GM10266 (cell line): ENCODE results near the gene STAU1.
"Not testable (repeated sequence)": the region's sequence is repeated elsewhere in the genome, so short reads cannot be mapped to it uniquely, and the experiment has no call there.

Source experiments
- DNase-seq: peaks from one replicate; pipeline ENCODE4 v3.0.0; 2012; ENCODE audit errors: extremely low spot score
- TF ChIP-seq, protein P1 (sequence below): IDR thresholded peaks from 2 replicates; pipeline ENCODE4 v1.5.1; 2012; ENCODE audit warnings: mild to moderate bottlenecking, low read depth; ENCODE audit not compliant: control insufficient read depth, insufficient read depth; ENCODE audit errors: missing control alignments

STAU1 gene

DNA sequence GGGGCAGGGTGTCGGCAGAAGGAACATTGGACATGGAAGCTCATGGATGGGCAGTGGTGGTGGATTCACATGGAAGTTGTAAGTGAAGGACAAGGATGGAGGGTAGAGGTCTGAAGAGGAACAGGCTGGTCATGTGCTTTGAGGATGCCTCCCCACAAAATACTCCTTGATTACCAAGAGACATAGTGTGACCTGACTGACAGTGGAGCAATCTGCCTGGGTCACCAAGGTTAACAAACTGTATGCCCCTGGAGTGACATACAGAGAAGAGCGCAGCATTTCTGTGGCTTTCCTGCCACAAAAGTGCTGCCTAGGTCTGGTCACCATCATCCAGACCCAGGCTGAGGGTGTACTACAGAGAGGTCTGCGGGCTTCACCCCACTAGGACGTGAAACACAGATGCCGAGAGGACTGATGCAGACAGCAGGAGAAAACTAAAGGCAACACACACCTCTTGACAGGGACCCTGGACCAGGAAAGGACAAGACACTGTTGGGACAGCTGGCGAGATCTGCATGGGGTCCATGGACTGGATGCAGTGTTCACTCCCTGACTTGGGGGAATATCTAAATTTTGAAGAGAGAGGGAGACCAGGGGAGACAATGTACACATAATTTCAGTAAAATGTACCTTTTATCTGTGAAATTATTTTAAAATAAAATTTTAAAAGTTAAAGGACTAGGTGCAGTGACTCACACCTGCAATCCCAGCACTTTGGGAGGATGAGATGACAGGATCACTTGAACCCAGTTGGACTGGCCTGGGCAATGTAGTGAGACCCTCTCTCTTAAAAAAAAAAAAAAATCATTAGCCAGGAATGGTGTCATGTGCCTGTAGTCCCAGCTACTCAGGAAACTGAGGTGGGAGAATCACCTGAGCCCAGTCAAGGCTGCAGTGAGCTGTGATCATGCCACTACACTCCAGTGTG, 77.1 kb downstream of the STAU1 start:
- no peak for DNase-seq
- TF ChIP-seq, protein P1, sequence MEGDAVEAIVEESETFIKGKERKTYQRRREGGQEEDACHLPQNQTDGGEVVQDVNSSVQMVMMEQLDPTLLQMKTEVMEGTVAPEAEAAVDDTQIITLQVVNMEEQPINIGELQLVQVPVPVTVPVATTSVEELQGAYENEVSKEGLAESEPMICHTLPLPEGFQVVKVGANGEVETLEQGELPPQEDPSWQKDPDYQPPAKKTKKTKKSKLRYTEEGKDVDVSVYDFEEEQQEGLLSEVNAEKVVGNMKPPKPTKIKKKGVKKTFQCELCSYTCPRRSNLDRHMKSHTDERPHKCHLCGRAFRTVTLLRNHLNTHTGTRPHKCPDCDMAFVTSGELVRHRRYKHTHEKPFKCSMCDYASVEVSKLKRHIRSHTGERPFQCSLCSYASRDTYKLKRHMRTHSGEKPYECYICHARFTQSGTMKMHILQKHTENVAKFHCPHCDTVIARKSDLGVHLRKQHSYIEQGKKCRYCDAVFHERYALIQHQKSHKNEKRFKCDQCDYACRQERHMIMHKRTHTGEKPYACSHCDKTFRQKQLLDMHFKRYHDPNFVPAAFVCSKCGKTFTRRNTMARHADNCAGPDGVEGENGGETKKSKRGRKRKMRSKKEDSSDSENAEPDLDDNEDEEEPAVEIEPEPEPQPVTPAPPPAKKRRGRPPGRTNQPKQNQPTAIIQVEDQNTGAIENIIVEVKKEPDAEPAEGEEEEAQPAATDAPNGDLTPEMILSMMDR = no peak

DNA sequence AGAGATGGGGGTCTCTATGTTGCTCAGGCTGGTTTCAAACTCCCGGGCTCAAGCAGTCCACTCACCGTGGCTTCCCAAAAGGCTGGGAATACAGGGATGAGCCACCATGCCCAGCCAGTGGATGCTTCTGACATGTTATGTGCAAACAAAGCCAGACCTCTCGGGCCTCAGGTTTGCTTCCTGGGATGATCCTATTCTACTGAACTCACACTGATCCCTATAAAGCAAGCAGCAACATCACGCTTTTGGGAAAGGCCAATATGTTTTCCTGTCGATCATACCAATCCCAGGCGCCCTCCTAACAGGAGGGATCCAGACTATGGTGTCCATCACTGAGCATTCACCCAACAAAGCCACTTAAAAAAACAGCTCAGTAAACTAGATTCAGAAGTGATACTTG, 81.8 kb downstream of the STAU1 start:
- TF ChIP-seq, protein P1 = no peak
- no peak for DNase-seq

DNA sequence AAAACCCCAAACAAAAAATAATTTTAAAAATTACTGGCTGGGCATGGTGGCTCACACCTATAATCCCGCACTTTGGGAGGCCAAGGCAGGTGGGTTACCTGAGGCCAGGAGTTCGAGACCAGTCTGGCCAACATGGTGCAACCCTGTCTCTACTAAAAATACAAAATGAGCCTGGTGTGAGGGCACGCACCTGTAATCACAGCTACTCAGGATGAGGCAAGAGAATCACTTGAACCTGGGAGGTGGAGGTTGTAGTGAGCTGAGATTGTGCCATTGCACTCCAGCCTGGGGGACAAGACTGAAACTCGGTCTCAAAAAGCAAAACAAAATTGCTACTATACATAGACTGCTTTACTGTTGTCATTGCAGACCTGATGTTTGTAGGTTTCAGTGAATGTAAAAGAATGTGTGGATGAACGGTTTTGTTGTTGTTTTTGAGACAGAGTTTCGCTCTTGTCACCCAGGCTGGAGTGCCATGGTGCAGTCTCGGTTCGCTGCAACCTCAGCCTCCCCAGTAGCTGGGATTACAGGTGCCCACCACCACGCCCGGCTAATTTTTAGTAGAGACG, 83.1 kb downstream of the STAU1 start:
- not testable (repeated sequence) for DNase-seq

GRCh38 chr20:49104365-49104648, 83.8 kb downstream of the STAU1 start:
- TF ChIP-seq, protein P1 = no peak
- no peak for DNase-seq

DNA sequence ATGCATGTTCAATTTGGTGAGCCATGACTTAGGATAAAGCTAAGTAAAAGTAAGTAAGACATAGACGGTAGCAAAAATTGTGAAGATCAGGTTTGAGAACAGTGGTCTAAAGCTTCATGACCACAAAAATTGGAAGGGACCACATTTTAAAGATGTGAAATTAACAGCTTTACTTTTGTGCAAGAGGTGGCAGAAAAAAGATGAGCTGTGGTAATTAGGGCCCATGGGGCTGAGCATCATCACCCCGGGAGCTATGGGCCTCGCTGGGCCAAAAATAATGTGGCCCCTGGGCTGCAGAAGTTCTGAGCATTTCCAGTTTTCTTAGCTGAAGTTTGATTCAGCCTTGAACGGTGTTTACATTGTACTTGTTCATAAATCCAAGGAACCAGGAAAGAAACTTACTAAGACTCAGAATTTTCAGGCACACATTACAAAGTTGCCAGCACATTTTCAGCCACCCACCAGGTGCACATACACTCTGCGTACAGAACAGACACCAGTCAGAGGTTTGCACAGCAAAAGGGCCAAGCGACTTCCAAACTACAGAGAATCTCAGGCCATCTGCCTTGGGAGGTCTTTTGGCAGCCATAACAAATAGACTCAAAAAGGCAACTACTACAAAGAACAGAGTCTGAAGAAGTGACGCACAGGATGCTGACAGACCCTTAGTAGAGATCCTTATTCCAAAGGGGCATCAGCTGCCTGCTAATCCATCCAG, 84.3 kb downstream of the STAU1 start:
- TF ChIP-seq, protein P1 = no peak
- DNase-seq = no peak

GRCh38 chr20:49103019-49103418, 85.1 kb downstream of the STAU1 start:
- no peak for DNase-seq
- TF ChIP-seq, protein P1 = no peak

DNA sequence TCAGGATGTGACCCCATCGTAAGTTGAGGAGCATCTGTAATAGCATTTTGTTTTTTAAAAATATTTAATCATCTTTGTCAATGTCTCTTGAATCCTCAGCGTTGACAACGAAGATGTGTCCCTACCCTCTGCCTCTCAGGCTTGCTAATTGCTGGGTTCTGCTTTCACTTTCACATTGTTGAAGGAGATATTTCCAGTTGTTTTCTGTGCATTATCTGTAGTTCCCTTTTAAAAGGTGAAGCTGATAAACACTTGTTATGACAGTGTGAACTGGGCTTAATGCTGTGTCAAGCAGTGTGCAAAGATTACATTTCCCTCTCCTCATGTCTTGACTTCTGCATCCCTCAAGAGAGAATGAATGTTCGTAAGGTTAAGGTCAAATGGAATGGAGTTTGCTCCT, 87.2 kb downstream of the STAU1 start:
- DNase-seq = no peak
- TF ChIP-seq, protein P1 = no peak

GRCh38 chr20:49100292-49100691, 87.8 kb downstream of the STAU1 start:
- DNase-seq = not testable (repeated sequence)
